ENCODE data around the gene ANO3. TPM values are rescaled to one million over a fixed set of nuclear protein-coding genes. Genes with fewer than 3 reads are reported as not detected.

Gene ANO3
- total and polyA plus RNA-seq, 5 experiments from 2014 or later = not detected

DNA sequence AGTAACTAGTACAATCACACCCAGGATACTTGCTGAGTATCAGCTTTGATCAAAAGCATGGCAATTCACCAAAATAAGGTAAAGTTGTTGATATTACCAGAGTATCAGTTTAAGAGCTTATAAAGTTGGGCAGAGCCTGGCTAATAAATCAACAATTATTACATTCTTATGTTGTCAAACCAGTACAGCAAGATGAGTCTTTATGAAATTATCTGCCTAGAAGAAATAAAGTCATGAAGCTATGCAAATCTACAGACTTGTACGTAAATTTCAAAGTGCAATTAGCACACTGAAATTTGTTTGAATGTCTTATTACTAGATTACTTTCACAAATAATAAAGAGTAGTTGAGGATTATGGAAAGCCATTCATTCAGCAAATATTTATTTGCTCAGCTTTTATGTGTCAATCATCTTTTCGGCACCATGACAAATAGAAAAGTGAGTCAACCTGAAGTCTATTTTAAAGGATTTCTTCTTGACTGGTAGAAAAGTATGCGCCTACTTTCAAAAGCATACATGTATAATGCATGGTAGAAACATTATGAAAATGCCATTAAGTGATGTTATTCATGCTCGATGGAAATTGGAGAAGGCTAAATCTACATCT lies 5.0 kb upstream of the ANO3 start:
- POLR2A ChIA-PET = no interaction called here
- DNase-seq = no peak
- no peaks in the 10 kb centered on the region for H3K36me3 Mint-ChIP-seq
- no peak overlapping the region for H3K27ac Mint-ChIP-seq
- peaks cover 2 to 9% (median 4%) of the 10 kb centered on the region in 5 donors for H3K27me3 Mint-ChIP-seq
- no peak for ATAC-seq
- peaks cover 0 to 6% (median 0%) of the 10 kb centered on the region in 9 donors for H3K9me3 Mint-ChIP-seq
- no peaks in the 10 kb centered on the region for H3K4me1 Mint-ChIP-seq
- no peak overlapping the region for H3K4me3 Mint-ChIP-seq

DNA sequence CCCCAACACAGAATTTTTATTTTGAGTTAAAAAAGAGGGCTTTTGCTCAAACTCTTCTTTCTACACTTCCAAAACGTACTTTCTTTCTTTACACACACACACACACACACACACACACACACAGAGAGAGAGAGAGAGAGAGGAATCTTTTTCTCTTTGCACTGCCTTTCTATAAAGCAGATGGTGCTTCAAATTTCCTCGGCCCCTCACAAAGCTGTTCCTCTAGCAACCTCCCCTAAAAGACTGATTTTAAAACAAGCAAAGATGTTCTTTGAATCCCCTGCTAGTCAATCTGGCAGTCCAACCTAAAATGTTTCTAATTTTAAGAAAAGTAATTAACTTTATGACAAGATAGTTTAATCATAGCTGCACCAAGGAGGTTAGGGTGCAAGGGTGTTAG lies 2.7 kb upstream of the ANO3 start:
- H3K27ac Mint-ChIP-seq = no peak overlapping the region
- peaks cover 0 to 14% (median 0%) of the 10 kb centered on the region in 9 donors for H3K9me3 Mint-ChIP-seq
- H3K27me3 Mint-ChIP-seq = peaks cover 4 to 23% (median 11%) of the 10 kb centered on the region in 5 donors
- POLR2A ChIA-PET = no interaction called here
- ATAC-seq (no peak), DNase-seq (no peak)
- no peak overlapping the region for H3K4me3 Mint-ChIP-seq
- H3K4me1 Mint-ChIP-seq = no peaks in the 10 kb centered on the region
- H3K36me3 Mint-ChIP-seq = peaks cover 0 to 7% (median 0%) of the 10 kb centered on the region in 3 donors

DNA sequence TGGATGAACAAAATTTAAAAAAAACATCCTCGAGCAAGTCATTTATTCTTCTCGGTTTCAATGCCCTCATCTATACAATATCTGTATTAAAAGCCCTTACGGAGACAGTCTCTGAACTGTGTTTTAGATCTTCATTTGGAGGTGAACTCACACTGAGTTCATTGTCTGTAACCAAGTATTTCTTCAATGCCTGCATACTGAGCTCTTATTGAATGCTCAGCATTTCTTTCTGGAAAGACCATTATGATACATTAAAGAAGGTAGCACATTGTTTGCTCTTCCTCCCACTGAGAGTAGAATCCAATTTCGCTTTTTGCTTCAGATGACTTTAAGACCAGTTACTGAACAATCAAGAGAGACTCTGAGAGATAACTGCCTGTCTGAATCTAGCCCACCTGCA lies 1.7 kb upstream of the ANO3 start:
- DNase-seq = no peak

DNA sequence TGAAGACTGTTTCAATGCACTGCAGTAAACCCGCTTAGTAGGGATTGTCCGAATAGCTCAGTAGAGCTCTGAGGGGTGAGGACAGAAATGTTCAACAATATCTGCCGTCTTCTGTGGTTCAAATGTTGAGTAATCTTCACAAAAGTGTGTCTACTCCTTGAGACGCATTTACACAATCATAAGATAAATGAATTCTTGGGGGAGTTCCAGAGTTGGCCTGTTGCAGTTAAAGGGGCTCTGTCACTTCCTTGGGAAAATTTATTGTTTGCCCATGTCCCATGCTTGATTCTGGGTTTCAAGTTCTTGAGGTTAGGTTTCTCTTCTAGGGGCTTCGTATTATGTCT lies 614 bp downstream of the ANO3 start:
- no peak for ATAC-seq
- POLR2A ChIA-PET = no interaction called here
- Mint-ChIP-seq H3K4me3 (no peak overlapping the region), H3K9me3 (peaks cover 0 to 11% (median 1%) of the 10 kb centered on the region in 9 donors), H3K27me3 (peaks cover 4 to 23% (median 11%) of the 10 kb centered on the region in 5 donors), H3K4me1 (no peaks in the 10 kb centered on the region), H3K27ac (no peak overlapping the region), H3K36me3 (peaks cover 0 to 7% (median 0%) of the 10 kb centered on the region in 3 donors)
- no peak for DNase-seq

More for the DNA sequence above, 1.7 kb upstream of the ANO3 start:
- H3K27me3 Mint-ChIP-seq = peaks cover 4 to 23% (median 11%) of the 10 kb centered on the region in 5 donors
- peaks cover 0 to 7% (median 0%) of the 10 kb centered on the region in 3 donors for H3K36me3 Mint-ChIP-seq
- no peak overlapping the region for H3K27ac Mint-ChIP-seq
- H3K4me1 Mint-ChIP-seq = no peaks in the 10 kb centered on the region
- ATAC-seq = no peak
- POLR2A ChIA-PET = no interaction called here
- no peak overlapping the region for H3K4me3 Mint-ChIP-seq
- H3K9me3 Mint-ChIP-seq = peaks cover 0 to 14% (median 1%) of the 10 kb centered on the region in 9 donors

GRCh38 chr11:26333906-26334305 lies 2.0 kb downstream of the ANO3 start:
- peaks cover 0 to 11% (median 1%) of the 10 kb centered on the region in 9 donors for H3K9me3 Mint-ChIP-seq
- H3K4me1 Mint-ChIP-seq = no peaks in the 10 kb centered on the region
- H3K4me3 Mint-ChIP-seq = no peak overlapping the region
- H3K27ac Mint-ChIP-seq = no peak overlapping the region
- ATAC-seq (no peak), DNase-seq (no peak)
- H3K36me3 Mint-ChIP-seq = peaks cover 0 to 7% (median 0%) of the 10 kb centered on the region in 3 donors
- peaks cover 4 to 23% (median 11%) of the 10 kb centered on the region in 5 donors for H3K27me3 Mint-ChIP-seq
- POLR2A ChIA-PET = no interaction called here

- POLR2A ChIA-PET = no interaction called here
- Mint-ChIP-seq H3K4me3 (no peak overlapping the region), H3K9me3 (peaks cover 0 to 9% (median 1%) of the 10 kb centered on the region in 9 donors), H3K27ac (no peak overlapping the region), H3K27me3 (peaks cover 2 to 19% (median 9%) of the 10 kb centered on the region in 5 donors), H3K4me1 (no peaks in the 10 kb centered on the region), H3K36me3 (peaks cover 0 to 7% (median 0%) of the 10 kb centered on the region in 3 donors)
- DNase-seq (no peak), ATAC-seq (no peak)
These were observed 4.0 kb downstream of the ANO3 start for GRCh38 chr11:26335903-26336302.

DNA sequence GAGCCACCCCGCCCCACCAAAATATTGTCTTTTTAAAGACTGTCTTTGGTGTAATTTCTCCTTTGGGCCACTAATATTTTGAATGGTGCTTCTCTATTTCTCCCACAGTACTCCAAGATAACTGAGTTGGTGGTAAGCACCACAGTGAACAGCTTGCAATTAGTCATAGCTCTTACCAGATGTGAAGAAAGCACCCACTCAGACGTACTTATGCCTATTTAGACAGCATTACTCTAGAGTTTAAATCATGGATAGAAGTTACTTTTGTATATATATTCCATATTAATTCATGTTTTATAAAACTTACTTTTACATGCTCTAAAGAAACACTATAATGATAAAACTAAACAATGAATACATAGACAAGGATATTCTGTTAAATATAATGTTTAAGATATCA lies 12.7 kb downstream of the ANO3 start:
- Mint-ChIP-seq H3K9me3 (peaks cover 0 to 18% (median 0%) of the 10 kb centered on the region in 9 donors), H3K4me1 (no peaks in the 10 kb centered on the region), H3K27me3 (no peaks in the 10 kb centered on the region), H3K27ac (no peak overlapping the region), H3K4me3 (no peak overlapping the region), H3K36me3 (no peaks in the 10 kb centered on the region)
- POLR2A ChIA-PET = no interaction called here
- ATAC-seq = no peak
- DNase-seq = no peak

GRCh38 chr11:26348776-26349175 lies 16.8 kb downstream of the ANO3 start:
- Mint-ChIP-seq H3K4me1 (no peaks in the 10 kb centered on the region), H3K36me3 (no peaks in the 10 kb centered on the region), H3K4me3 (no peak overlapping the region), H3K27ac (no peak overlapping the region), H3K27me3 (no peaks in the 10 kb centered on the region), H3K9me3 (peaks cover 0 to 18% (median 5%) of the 10 kb centered on the region in 9 donors)
- ATAC-seq (no peak), DNase-seq (no peak)
- POLR2A ChIA-PET = no interaction called here

DNA sequence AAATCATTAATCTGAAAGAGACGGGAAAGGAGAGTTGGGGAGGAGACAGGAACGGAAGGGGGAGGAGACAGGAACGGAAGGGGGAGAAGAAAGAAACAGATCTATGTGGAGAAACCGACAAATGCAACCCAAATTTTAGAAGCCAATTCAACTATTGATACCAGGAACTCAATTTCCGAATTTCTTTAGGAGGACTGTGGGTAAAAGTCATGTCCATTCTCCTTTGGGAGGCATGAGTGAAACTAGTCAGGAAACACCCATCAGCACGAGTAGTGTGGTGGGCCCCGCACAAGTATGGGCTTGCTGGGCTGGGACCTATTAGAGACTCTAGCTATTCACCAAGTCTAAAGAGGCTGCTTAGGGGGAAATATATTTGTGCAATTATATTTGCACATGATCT lies 18.1 kb downstream of the ANO3 start:
- Mint-ChIP-seq H3K9me3 (peaks cover 0 to 27% (median 5%) of the 10 kb centered on the region in 9 donors), H3K4me1 (no peaks in the 10 kb centered on the region), H3K27ac (no peak overlapping the region), H3K4me3 (no peak overlapping the region), H3K36me3 (no peaks in the 10 kb centered on the region), H3K27me3 (no peaks in the 10 kb centered on the region)
- POLR2A ChIA-PET = no interaction called here
- no peak for ATAC-seq
- DNase-seq = no peak

DNA sequence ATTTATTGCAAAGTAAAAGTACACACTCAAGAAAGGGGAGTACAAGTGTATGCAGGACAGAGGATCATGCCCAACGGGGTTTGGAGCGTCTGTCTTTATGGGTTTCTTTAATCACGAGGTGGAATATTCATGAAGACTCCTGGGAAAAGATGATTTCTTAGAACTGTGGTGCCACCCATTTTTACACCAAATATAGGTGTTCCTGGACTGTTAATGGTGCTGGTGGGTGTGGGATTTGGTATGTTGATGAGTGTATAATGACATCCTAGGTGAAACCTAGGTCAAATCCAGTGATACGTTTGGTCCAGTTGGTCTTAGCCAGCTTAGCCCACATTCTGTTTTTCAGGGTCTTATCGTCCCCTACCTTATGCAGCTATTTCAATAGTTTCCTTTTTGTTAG lies 21.1 kb downstream of the ANO3 start:
- H3K27me3 Mint-ChIP-seq = no peaks in the 10 kb centered on the region
- no peak overlapping the region for H3K27ac Mint-ChIP-seq
- H3K4me1 Mint-ChIP-seq = no peaks in the 10 kb centered on the region
- ATAC-seq = no peak
- no peak for DNase-seq
- POLR2A ChIA-PET = no interaction called here
- H3K9me3 Mint-ChIP-seq = peaks cover 0 to 9% (median 5%) of the 10 kb centered on the region in 9 donors
- no peak overlapping the region for H3K4me3 Mint-ChIP-seq
- no peaks in the 10 kb centered on the region for H3K36me3 Mint-ChIP-seq

DNA sequence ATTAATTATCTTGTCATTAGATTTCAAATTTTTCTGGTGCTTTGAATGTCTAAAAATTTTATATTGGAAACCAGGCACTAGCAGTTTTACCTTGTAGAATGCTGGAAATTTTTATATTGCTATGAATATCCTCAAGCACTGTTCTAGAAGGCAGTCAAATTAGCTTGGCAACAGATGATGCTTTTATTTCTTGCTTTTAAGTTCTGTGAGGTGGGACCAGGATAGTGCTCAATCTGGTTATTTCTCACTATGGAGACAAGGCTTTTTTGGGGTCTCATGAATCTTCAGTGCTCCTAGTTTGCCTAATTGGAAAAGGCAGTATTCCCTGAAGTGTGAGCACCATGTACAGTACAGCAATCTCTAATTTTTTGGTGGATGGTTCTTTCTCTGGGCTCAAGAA lies 27.1 kb downstream of the ANO3 start:
- POLR2A ChIA-PET = no interaction called here
- H3K27me3 Mint-ChIP-seq = no peaks in the 10 kb centered on the region
- peaks cover 0 to 10% (median 3%) of the 10 kb centered on the region in 9 donors for H3K9me3 Mint-ChIP-seq
- H3K36me3 Mint-ChIP-seq = no peaks in the 10 kb centered on the region
- H3K4me3 Mint-ChIP-seq = no peak overlapping the region
- H3K27ac Mint-ChIP-seq = no peak overlapping the region
- ATAC-seq (no peak), DNase-seq (no peak)
- no peaks in the 10 kb centered on the region for H3K4me1 Mint-ChIP-seq

- H3K36me3 Mint-ChIP-seq = peaks cover 0 to 3% (median 2%) of the 10 kb centered on the region in 3 donors
- POLR2A ChIA-PET = no interaction called here
- ATAC-seq (no peak), DNase-seq (no peak)
- H3K4me1 Mint-ChIP-seq = no peaks in the 10 kb centered on the region
- H3K27me3 Mint-ChIP-seq = no peaks in the 10 kb centered on the region
- no peak overlapping the region for H3K4me3 Mint-ChIP-seq
- H3K27ac Mint-ChIP-seq = no peak overlapping the region
- peaks cover 0 to 45% (median 19%) of the 10 kb centered on the region in 9 donors for H3K9me3 Mint-ChIP-seq
These were observed 33.4 kb downstream of the ANO3 start for GRCh38 chr11:26365284-26365683.

DNA sequence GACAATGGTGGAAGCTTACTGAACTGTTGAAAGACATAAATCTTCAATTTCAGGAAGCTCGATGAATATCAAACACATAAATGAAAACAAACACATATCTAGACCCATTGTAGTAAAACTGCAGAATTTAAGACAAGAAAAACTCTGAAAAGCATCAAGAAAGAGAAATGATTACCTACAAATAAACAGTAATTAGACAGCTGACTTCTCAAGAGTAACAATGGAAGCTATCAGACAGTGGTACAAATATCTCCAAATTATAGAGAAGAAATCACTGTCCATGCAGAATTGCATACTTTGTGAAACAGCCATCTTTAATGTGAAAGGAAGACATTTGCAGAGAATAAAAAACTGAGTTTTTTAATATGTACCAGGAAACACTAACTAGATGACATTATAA lies 45.7 kb downstream of the ANO3 start:
- Mint-ChIP-seq H3K27me3 (no peaks in the 10 kb centered on the region), H3K36me3 (peaks cover 0 to 3% (median 0%) of the 10 kb centered on the region in 3 donors), H3K9me3 (peaks cover 10 to 48% (median 27%) of the 10 kb centered on the region in 9 donors), H3K4me3 (no peak overlapping the region), H3K4me1 (no peaks in the 10 kb centered on the region), H3K27ac (no peak overlapping the region)
- ATAC-seq = no peak
- POLR2A ChIA-PET = no interaction called here
- no peak for DNase-seq

GRCh38 chr11:26399336-26399735 lies 67.4 kb downstream of the ANO3 start:
- ATAC-seq = no peak
- no peaks in the 10 kb centered on the region for H3K4me1 Mint-ChIP-seq
- H3K36me3 Mint-ChIP-seq = no peaks in the 10 kb centered on the region

More at GRCh38 chr11:26399336-26399735, 67.4 kb downstream of the ANO3 start:
- H3K4me3 Mint-ChIP-seq = no peak overlapping the region
- no peak overlapping the region for H3K27ac Mint-ChIP-seq
- no peak for DNase-seq
- peaks cover 0 to 21% (median 6%) of the 10 kb centered on the region in 9 donors for H3K9me3 Mint-ChIP-seq
- H3K27me3 Mint-ChIP-seq = no peaks in the 10 kb centered on the region
- POLR2A ChIA-PET = no interaction called here
